HG03575 (cell line): ENCODE results near the gene MX2.
"Not testable (repeated sequence)": the region's sequence is repeated elsewhere in the genome, so short reads cannot be mapped to it uniquely, and the experiment has no call there.

Source experiments
- ATAC-seq: cut with Tn5 transposase; IDR thresholded peaks from one replicate; pipeline ENCODE4 v1.9.1; 2021; ENCODE audit not compliant: unreplicated experiment, insufficient number of reproducible peaks, low FRiP score; ENCODE audit errors: extremely low read depth

MX2 gene

GRCh38 chr21:41328660-41329607 is 32.9 kb upstream of the MX2 start:
- no peak for ATAC-seq

DNA sequence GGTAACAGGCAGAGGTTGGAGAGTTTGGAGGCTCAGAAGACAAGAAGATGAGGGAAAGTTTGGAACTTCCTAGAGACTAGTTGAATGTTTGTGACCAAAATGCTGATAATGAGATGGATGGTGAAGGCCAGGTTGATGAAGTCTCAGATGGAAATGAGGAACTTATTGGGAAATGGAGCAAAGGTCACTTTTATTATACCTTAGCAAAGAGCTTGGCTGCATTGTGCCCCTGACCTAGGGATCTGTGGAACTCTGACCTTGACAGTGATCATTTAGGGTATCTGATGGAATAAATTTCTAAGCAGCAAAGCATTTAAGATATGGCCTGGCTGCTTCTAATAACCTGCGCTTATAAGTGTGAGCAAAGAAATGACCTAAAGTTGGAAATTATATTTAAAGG is 28.1 kb upstream of the MX2 start:
- no peak for ATAC-seq

DNA sequence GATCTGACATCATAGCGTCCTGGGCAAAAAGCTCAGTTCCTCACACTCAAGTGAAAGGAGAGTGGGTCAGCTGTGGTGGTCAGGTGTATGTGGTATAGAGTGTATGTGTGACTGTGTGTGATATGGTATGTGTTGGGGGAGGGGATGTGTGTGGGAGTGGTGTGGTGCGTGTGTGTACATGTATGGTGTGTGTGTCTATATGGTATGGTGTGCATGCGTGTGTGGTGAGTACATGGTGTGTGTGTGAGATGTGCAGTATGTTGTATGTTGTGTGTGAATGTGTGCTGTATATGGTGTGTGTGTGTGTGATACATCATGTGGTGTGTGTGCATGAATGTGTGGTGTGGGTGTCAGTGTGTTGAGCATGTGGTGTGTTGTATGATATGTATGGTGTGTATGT is 24.3 kb upstream of the MX2 start:
- no peak for ATAC-seq

DNA sequence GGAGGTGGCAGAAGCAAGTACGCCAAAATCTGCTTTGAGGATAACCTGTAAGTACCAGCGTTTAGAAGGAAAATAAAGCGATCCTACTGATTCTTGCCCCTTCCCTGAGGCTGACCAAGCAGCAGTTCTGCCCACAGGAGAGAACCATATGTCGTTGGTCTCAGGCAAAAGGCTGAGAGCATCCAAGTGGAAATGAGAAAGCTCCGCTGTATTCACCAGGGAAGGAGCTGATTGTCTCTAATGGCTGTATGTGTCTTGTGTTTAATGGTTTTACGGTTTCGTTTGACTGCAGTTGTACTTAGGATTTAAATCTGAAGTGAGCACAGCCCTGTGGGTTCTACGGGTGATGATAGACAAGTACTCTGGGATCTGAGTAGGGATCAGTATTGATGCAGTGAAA is 23.4 kb upstream of the MX2 start:
- no peak for ATAC-seq

GRCh38 chr21:41342035-41342434 is 19.8 kb upstream of the MX2 start:
- no peak for ATAC-seq

- no peak for ATAC-seq
Observed at GRCh38 chr21:41344146-41344545, 17.7 kb upstream of the MX2 start.

DNA sequence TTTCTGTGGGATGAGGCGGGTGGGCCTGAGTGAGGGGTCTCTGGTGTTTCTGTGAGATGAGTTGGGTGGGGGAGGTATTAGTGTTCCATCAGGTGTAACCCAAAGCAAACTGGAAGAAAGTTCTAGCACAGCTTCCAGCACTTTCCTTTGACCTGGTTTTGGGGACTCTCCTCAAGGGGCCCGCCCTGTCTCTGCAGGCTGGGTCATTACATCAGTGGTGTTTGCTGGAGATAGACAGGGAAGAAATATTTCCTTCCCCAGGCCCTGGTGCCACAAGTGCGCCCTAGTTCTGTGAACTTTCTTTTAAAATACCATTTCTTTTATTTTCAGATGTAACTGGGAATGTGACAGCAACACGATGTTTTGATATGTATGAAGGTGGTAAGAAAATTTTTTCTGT is 16.5 kb upstream of the MX2 start:
- ATAC-seq: no peak

GRCh38 chr21:41345934-41346685 is 15.7 kb upstream of the MX2 start:
- ATAC-seq: no peak

GRCh38 chr21:41346758-41347157 is 15.1 kb upstream of the MX2 start:
- no peak for ATAC-seq

DNA sequence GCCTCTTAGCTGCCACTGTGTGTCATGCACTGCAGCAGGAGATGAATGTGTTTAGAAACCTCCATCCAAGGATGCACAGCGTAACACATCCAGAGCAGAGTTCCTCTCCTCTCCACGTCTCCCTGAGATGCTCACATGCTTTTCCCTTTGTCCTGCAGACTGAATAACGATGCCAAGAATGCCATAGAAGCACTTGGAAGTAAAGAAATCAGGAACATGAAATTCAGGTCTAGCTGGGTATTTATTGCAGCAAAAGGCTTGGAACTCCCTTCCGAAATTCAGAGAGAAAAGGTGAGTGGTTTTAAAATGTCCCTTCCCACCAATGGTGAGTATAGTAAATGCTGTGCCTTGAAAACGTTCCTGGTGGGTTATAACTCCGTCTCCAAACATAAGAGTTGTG is 13.4 kb upstream of the MX2 start:
- ATAC-seq: no peak

GRCh38 chr21:41349126-41349525 is 12.7 kb upstream of the MX2 start:
- ATAC-seq: no peak

DNA sequence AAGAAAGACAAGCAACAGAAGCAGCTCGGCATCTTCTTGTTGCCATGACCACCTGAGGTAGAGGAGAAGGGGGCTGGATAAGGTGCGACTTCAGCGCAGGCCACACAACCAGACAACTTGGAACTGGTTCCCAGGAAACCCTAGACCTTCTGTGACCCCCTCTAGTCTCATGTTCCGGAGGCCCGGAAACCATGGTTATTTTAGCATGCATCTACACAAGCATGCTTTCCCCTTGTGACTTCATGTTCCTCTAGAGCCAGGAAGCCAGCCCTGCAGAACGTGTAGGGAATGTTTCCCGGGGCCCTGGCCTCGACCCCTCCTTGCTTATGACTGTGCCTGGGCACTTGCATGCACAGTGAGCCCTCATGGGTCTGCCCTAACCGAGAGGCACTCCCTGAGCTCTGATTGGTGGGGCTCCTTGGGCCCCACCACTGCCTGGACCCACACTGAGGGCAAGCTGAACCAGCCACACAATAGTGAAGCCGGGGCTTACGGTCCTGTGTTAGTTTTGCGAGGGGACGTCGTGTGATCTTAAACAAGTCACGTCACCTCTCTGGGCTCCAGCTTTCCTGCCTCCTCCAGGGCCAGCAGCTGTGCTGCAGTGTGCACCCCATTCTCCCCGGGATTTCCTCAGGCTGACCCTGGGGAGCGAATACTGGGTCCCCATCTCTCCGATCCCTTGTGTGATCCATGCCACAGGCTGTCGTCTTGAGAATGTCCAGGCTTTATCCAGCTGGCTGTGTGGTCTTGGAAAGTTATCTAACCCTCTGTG is 12.0 kb upstream of the MX2 start:
- ATAC-seq: no peak

DNA sequence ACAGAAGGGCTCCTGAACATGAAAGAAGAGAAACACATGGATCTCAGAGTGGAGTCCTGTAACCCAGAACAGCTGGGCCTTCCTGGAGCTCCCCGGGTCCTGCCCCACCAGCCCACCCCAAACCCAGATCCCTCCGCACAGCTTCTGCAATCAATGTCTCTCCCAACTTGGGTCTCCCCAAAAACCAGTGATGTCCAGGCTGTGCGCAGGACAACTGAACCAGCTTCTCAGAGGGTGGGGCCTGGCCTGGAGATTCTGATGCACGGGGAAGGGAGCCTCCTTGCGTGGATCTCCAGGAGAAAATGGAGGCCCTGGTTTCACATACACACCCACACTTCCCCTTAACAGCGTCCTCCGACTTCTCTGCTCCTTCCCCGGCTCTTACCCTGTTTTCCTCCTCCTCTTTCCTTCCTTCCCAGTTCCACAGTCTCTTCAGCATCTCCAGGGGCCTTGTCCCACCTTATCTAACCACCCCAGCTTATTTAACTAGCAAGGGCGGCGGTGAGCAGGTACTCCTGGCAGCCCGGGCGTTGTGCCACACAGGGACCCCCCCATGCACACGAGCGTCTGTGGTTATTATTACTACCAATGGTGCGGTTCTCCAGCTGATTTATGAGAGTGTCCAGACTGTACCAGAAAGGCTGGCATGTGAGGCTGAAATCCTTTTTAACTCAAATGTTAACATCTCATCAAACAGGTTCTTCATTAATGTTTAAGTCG is 11.2 kb upstream of the MX2 start:
- ATAC-seq: no peak

- no peak for ATAC-seq
Observed at GRCh38 chr21:41357546-41357945, 4.3 kb upstream of the MX2 start.

DNA sequence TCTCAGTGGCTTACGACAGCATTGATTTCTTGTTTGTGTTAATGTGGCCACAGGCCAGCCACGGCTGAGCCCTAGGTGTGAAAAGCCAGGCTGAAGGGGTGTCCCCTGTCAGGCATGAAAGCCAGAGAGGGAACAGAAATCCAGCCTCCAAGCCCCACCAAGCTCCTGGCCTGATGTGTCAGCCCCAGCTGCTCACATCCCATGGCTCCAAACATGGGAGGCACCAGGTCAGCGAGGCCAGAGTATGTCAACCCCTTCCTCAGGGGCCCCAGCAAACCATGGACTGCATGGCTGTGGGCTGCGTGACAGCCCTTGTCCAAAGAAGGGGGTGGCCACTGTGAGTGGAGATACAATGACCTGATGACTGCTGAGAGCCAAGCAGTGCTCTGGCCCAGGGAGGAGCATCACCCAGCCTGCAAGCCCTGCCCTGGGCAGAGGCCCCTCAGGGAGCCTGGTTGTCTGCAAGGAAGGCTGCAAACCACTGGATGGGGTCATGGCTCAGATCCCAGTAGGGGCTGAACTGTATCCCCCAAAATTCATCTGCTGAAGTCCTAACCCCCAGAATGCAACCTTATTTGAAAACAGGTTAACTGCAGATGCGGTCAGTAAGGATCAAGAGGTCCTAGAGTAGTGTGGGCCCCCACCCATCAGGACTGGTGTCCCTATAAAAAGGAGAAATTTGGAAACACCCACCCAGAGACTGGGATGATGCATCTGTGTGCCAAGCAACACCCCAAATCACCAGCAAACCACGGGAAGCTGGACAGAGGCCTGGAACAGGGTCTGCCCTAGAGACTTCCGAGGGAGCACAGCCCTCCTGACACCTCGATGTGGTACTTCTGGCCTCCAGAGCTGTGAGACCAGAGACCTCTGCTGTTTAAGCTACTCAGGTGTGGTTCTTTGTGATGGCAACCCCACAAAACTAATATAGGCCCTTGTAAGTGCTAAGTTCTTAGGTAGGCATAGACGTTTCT is 3.3 kb upstream of the MX2 start:
- ATAC-seq: no peak

- ATAC-seq: no peak
Observed at GRCh38 chr21:41359286-41359685, 2.5 kb upstream of the MX2 start.

DNA sequence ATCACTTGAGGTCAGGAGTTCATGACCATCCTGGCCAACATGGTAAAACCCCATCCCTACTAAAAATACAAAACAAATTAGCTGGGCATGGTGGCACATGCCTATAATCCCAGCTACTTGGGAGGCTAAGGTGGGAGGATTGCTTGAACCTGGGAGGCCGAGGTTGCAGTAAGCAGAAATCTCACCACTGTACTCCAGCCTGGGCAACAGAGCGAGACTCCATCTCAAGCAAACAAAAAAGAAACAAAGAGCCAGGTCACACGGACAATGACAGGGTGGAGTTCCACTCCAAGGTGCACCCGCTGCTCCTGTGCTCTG is 2.1 kb upstream of the MX2 start:
- not testable (repeated sequence) for ATAC-seq
